ENCODE results near the gene SLC23A3.
A peak's percentile ranks its signal among the peaks of the same experiment; 100 is the strongest.

SLC23A3 gene

GRCh38 chr2:219169930-219170654 lies at the start of gene SLC23A3:
Gene SLC23A3, minus strand, starts transcription at chr2:219170029. Its CDS starts 45 bp downstream, at chr2:219169984.
- DNase-seq (ENCODE audit: low read depth in 2 of 2), result no peak

- DNase-seq (ENCODE audit: low read depth in 2 of 2), result peak; percentile 73 to 81
These were observed 49.2 kb upstream of the SLC23A3 start, which contains the start of gene ABCB6 for GRCh38 chr2:219218732-219219701. Gene ABCB6, minus strand, starts transcription at chr2:219218958. Its CDS starts 285 bp downstream, at chr2:219218673.

- DNase-seq (ENCODE audit: low read depth in 2 of 2), result no peak
These were observed 48.4 kb upstream of the SLC23A3 start for GRCh38 chr2:219218217-219218731.

- DNase-seq (ENCODE audit: low read depth in 2 of 2), result no peak
These were observed 46.7 kb upstream of the SLC23A3 start for GRCh38 chr2:219216535-219216915.

- no peak for DNase-seq (ENCODE audit: low read depth in 2 of 2)
These were observed 46.2 kb upstream of the SLC23A3 start for GRCh38 chr2:219215871-219216534.

GRCh38 chr2:219214786-219215185 lies 45.0 kb upstream of the SLC23A3 start:
- no peak for DNase-seq (ENCODE audit: low read depth in 2 of 2)

GRCh38 chr2:219214141-219214540 lies 44.3 kb upstream of the SLC23A3 start:
- no peak for DNase-seq (ENCODE audit: low read depth in 2 of 2)

GRCh38 chr2:219213486-219214071 lies 43.8 kb upstream of the SLC23A3 start:
- no peak for DNase-seq (ENCODE audit: low read depth in 2 of 2)

- DNase-seq (ENCODE audit: low read depth in 2 of 2), result no peak
These were observed 43.2 kb upstream of the SLC23A3 start for GRCh38 chr2:219213026-219213415.

GRCh38 chr2:219210886-219211362 lies 41.1 kb upstream of the SLC23A3 start:
- no peak for DNase-seq (ENCODE audit: low read depth in 2 of 2)

GRCh38 chr2:219210196-219210885 lies 40.5 kb upstream of the SLC23A3 start:
- DNase-seq (ENCODE audit: low read depth in 2 of 2), result no peak

GRCh38 chr2:219209236-219210195 lies 39.7 kb upstream of the SLC23A3 start:
- no peak for DNase-seq (ENCODE audit: low read depth in 2 of 2)

- no peak for DNase-seq (ENCODE audit: low read depth in 2 of 2)
These were observed 38.3 kb upstream of the SLC23A3 start for GRCh38 chr2:219207884-219208740.

GRCh38 chr2:219207134-219207883 lies 37.5 kb upstream of the SLC23A3 start:
- DNase-seq (ENCODE audit: low read depth in 2 of 2), result no peak

- peak; percentile 86 to 88 for DNase-seq (ENCODE audit: low read depth in 2 of 2)
These were observed 36.7 kb upstream of the SLC23A3 start, which contains the start of gene ZFAND2B for GRCh38 chr2:219206328-219207133. Gene ZFAND2B, plus strand, starts transcription at chr2:219206782. Its CDS starts 206 bp downstream, at chr2:219206988.

- no peak for DNase-seq (ENCODE audit: low read depth in 2 of 2)
These were observed 36.1 kb upstream of the SLC23A3 start for GRCh38 chr2:219205981-219206327.

- no peak for DNase-seq (ENCODE audit: low read depth in 2 of 2)
These were observed 35.3 kb upstream of the SLC23A3 start for GRCh38 chr2:219205165-219205538.

All from activated CD8-positive, alpha-beta memory T cell treated with anti-CD3 and anti-CD28 coated beads for 4 hours (primary cell).